ENCODE data around the gene PDS5A.
"Not testable (repeated sequence)": the region's sequence is repeated elsewhere in the genome, so short reads cannot be mapped to it uniquely, and the experiment has no call there.

The PDS5A gene

GRCh38 chr4:39977489-39978377, at the start of gene PDS5A:
TSS of gene PDS5A (minus strand) at chr4:39977911. CDS start at chr4:39976577, 1,334 bp downstream.
- DNase-seq (ENCODE audit: low read depth in 2 of 2): peak; percentile 84 to 88

- DNase-seq (ENCODE audit: low read depth in 2 of 2): not testable (repeated sequence)
Observed at GRCh38 chr4:40024049-40024448, 46.3 kb upstream of the PDS5A start.

GRCh38 chr4:40021116-40021515, 43.4 kb upstream of the PDS5A start:
- not testable (repeated sequence) for DNase-seq (ENCODE audit: low read depth in 2 of 2)

GRCh38 chr4:40020221-40020620, 42.5 kb upstream of the PDS5A start:
- no peak for DNase-seq (ENCODE audit: low read depth in 2 of 2)

GRCh38 chr4:40016007-40016406, 38.3 kb upstream of the PDS5A start:
- DNase-seq (ENCODE audit: low read depth in 2 of 2): no peak

GRCh38 chr4:40003986-40004385, 26.3 kb upstream of the PDS5A start:
- no peak for DNase-seq (ENCODE audit: low read depth in 2 of 2)

GRCh38 chr4:40000711-40001110, 23.0 kb upstream of the PDS5A start:
- no peak for DNase-seq (ENCODE audit: low read depth in 2 of 2)

GRCh38 chr4:39998659-39999345, 21.1 kb upstream of the PDS5A start:
- no peak for DNase-seq (ENCODE audit: low read depth in 2 of 2)

GRCh38 chr4:39996811-39997210, 19.1 kb upstream of the PDS5A start:
- DNase-seq (ENCODE audit: low read depth in 2 of 2): no peak

- no peak for DNase-seq (ENCODE audit: low read depth in 2 of 2)
Observed at GRCh38 chr4:39994406-39994805, 16.7 kb upstream of the PDS5A start.

GRCh38 chr4:39989381-39989780, 11.7 kb upstream of the PDS5A start:
- not testable (repeated sequence) for DNase-seq (ENCODE audit: low read depth in 2 of 2)

- DNase-seq (ENCODE audit: low read depth in 2 of 2): no peak
Observed at GRCh38 chr4:39987485-39987884, 9.8 kb upstream of the PDS5A start.

GRCh38 chr4:39978904-39979303, 1.2 kb upstream of the PDS5A start:
- DNase-seq (ENCODE audit: low read depth in 2 of 2): no peak

- no peak for DNase-seq (ENCODE audit: low read depth in 2 of 2)
Observed at GRCh38 chr4:39978378-39978775, 666 bp upstream of the PDS5A start.

- DNase-seq (ENCODE audit: low read depth in 2 of 2): peak; percentile 31 to 37
Observed at GRCh38 chr4:39976945-39977488, 694 bp downstream of the PDS5A start.

- peak; percentile 54 to 62 for DNase-seq (ENCODE audit: low read depth in 2 of 2)
Observed at GRCh38 chr4:39976141-39976944, 1.4 kb downstream of the PDS5A start.

- DNase-seq (ENCODE audit: low read depth in 2 of 2): no peak
Observed at GRCh38 chr4:39975488-39976089, 2.1 kb downstream of the PDS5A start.

- not testable (repeated sequence) for DNase-seq (ENCODE audit: low read depth in 2 of 2)
Observed at GRCh38 chr4:39973052-39973451, 4.7 kb downstream of the PDS5A start.

GRCh38 chr4:39970671-39971640, 6.8 kb downstream of the PDS5A start:
- DNase-seq (ENCODE audit: low read depth in 2 of 2): no peak

- no peak for DNase-seq (ENCODE audit: low read depth in 2 of 2)
Observed at GRCh38 chr4:39963656-39964055, 14.1 kb downstream of the PDS5A start.

Data from stimulated activated CD4-positive, alpha-beta T cell treated with anti-CD3 and anti-CD28 coated beads, Interleukin-4, amount 100 ng/mL, for 48 hours (primary cell).